GM10248 (cell line): Measurements from ENCODE around the gene ABHD16A.
A peak's percentile ranks its signal among the peaks of the same experiment; 100 is the strongest.

Source experiments
- CTCF ChIA-PET: fragments of 300-600 bp; sonication (Branson Sonifier 250); formaldehyde crosslinking; extraction: SDS; loops from one replicate; lab custom pipeline; 2021; ENCODE audit warnings: antibody characterized with exemption; lab: Yijun Ruan, JAX
- POLR2A ChIA-PET: fragments of 350-650 bp; sonication (Branson Sonifier 250); formaldehyde crosslinking; extraction: SDS; loops from one replicate; lab custom pipeline; 2020; ENCODE audit warnings: antibody characterized with exemption; lab: Yijun Ruan, JAX
- DNase-seq: peaks from one replicate; pipeline ENCODE4 v3.0.0; 2012; ENCODE audit errors: extremely low spot score
- TF ChIP-seq, protein P1 (sequence below): IDR thresholded peaks from 2 replicates; pipeline ENCODE4 v1.5.1; 2012; ENCODE audit warnings: mild to moderate bottlenecking, low read depth; ENCODE audit errors: extremely low read depth, missing control alignments, control extremely low read depth

Gene ABHD16A

DNA sequence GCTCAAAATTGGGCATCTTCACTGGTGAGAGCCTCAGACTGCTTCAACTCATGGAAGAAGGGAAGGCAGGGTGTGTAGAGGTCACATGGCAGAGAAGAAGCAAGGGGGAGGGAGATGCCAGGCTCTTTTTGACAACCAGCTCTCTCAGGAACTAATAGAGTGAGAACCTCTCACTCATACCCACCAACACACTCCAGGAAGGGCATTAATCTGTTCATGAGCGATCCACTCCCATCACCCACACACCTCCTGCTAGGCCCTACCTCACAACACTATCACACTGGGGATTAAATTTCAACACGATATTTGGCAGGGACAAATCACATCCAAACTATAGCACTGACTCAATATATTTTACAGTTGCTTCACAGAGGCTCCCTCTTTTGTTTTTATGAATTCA is 38.7 kb upstream of the ABHD16A start:
- POLR2A ChIA-PET: no interaction called here
- DNase-seq: no peak
- TF ChIP-seq, protein P1, sequence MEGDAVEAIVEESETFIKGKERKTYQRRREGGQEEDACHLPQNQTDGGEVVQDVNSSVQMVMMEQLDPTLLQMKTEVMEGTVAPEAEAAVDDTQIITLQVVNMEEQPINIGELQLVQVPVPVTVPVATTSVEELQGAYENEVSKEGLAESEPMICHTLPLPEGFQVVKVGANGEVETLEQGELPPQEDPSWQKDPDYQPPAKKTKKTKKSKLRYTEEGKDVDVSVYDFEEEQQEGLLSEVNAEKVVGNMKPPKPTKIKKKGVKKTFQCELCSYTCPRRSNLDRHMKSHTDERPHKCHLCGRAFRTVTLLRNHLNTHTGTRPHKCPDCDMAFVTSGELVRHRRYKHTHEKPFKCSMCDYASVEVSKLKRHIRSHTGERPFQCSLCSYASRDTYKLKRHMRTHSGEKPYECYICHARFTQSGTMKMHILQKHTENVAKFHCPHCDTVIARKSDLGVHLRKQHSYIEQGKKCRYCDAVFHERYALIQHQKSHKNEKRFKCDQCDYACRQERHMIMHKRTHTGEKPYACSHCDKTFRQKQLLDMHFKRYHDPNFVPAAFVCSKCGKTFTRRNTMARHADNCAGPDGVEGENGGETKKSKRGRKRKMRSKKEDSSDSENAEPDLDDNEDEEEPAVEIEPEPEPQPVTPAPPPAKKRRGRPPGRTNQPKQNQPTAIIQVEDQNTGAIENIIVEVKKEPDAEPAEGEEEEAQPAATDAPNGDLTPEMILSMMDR: no peak
- CTCF ChIA-PET: interaction anchor here (1.0 to 11.4 kb wide), 5 partner anchors 11 to 190 kb away, joined by 3 to 73 read pairs (median 3); partner anchors contain the start of gene DDAH2

DNA sequence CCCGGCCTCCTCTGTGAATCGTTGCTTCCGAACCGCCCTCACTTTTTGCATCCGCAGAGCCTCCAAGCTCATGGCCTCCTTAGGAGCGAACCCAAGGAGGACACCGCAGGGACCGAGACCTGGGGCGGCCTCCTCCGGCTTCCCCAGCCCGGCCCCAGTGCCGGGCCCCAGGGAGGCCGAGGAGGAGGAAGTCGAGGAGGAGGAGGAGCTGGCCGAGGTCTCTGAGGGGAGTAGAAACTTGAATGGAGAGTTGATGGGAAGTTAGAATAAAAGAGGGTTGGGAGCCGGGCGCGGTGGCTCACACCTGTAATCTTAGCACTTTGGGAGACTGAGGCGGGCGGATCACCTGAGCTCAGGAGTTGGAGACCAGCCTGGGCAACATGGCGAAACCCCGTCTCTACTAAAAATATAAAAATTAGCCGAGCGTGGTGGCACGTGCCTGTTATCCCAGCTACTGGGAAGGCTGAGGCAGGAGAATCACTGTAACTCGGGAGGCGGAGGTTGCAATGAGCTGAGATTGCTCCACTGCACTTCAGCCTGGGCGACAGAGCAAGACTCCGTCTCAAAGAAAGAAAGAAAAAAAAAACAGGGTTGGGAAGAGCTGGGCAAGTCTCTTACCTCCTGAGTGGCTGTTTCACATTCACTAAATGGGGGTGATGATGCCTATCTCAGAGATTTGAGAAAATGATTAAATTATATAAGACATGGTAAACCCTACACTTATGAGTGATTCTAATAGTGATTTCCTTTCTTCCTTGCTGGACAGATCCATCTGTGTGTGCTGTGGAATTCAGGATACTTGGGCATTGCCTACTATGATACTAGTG is 37.5 kb upstream of the ABHD16A start:
- POLR2A ChIA-PET: interaction anchor here (0.7 to 1.4 kb wide), 4 partner anchors 11 to 92 kb away, joined by 3 to 9 read pairs (median 4); partner anchors contain the start of gene HSPA1B

DNA sequence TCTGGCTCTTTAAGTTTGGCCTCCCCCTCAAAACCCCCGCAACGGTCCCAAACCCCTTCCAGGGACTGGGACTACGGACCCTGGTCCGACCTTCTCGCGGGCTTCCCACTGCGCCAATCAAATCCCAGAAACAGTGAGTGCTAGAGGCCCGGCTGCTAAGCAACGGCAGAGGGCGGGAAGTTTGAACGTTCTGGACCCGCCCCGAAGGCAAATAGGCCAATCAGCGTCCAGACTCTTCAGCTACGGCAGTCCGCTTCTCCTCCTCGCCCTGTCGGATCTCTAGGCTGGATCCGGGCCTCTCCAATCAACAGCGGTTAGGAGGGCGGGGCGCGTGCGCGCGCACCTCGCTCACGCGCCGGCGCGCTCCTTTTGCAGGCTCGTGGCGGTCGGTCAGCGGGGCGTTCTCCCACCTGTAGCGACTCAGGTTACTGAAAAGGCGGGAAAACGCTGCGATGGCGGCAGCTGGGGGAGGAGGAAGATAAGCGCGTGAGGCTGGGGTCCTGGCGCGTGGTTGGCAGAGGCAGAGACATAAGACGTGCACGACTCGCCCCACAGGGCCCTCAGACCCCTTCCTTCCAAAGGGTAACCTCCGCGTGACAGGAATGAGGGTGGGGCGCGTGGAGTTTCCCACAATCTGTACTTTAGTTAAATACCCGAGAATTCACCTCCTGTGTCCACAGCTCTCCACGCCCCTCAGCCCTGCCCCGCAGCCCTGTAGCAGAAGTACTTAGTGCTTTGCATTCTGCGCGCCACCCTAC is 36.7 kb upstream of the ABHD16A start, which contains the start of gene MSH5:
TSS of gene MSH5 (plus strand) at position 367 of the 758 bp plus-strand sequence. CDS start 462 bp downstream, outside the sequence.
- TF ChIP-seq, protein P1: no peak
- ChIA-PET CTCF (interaction anchor here (0.8 to 11.4 kb wide), 11 partner anchors 12 to 142 kb away, joined by 3 to 73 read pairs (median 6); partner anchors contain the start of genes C6orf47, DDAH2, LSM2 and VARS1), POLR2A (interaction anchor here (0.6 to 1.4 kb wide), 7 partner anchors 9 to 123 kb away, joined by 3 to 9 read pairs (median 4); partner anchors contain the start of genes HSPA1B and NEU1)
- peak; percentile 97 for DNase-seq

More for the DNA sequence above, 37.5 kb upstream of the ABHD16A start:
- DNase-seq: no peak
- TF ChIP-seq, protein P1: no peak
- CTCF ChIA-PET: interaction anchor here (0.8 to 11.4 kb wide), 10 partner anchors 11 to 79 kb away, joined by 3 to 73 read pairs (median 4); partner anchors contain the start of genes C6orf47 and DDAH2

DNA sequence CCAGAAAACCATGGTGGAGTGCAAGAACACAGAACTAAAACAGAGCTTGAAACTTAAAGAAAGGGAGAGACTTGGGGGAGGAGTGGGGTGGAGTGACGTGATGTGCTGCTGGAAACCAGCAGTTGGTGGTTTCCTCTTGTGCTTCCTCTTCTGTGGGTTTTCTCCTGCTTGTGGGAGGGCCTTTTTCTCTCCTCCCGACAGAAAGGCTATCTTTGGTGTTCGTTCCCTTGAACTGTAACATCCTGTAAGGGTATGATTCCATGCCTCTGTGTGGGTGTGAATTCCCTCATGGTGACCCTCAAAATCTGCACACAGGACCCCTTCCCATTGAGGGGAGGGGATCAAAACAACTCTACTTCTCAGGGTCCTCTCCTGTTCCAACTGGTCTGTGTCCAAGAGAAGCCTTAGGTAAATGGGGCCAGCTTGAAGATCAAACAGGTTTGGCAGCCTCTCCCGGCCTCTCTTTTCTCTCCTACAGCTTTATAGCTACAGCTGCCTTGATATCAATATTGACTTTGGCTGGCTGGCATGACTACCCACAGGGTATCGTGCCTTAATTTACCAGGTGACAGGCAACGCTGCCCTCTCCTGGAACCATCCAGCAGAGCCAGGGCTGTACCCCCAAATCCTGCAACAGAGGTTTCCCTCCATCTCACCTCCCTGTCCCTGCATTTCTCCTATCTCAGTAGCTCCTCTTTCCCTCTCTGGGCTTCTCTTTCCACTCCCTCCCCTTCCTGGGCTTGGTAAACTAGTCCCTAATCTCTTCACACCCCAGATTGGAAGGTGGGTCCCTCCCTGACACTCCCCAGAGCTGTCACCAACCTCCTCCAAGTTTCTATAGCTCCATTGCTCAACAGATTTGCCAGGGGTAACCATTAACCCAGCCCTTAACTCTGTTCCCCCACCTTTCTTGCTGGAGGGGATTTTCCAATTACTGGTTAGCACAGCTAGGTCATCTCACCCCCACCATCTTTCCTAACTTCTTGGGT is 35.2 kb upstream of the ABHD16A start:
- TF ChIP-seq, protein P1: peak; percentile 23
- ChIA-PET POLR2A (interaction anchor here (0.5 to 1.6 kb wide), 11 partner anchors 11 to 163 kb away, joined by 3 to 15 read pairs (median 4); partner anchors contain the start of genes HSPA1A, HSPA1B, HSPA1L and LSM2), CTCF (interaction anchor here (1.0 to 11.4 kb wide), 15 partner anchors 11 to 193 kb away, joined by 3 to 73 read pairs (median 4); partner anchors contain the start of genes ATP6V1G2, C6orf47, DDAH2 and HSPA1B)
- DNase-seq: peak; percentile 77

DNA sequence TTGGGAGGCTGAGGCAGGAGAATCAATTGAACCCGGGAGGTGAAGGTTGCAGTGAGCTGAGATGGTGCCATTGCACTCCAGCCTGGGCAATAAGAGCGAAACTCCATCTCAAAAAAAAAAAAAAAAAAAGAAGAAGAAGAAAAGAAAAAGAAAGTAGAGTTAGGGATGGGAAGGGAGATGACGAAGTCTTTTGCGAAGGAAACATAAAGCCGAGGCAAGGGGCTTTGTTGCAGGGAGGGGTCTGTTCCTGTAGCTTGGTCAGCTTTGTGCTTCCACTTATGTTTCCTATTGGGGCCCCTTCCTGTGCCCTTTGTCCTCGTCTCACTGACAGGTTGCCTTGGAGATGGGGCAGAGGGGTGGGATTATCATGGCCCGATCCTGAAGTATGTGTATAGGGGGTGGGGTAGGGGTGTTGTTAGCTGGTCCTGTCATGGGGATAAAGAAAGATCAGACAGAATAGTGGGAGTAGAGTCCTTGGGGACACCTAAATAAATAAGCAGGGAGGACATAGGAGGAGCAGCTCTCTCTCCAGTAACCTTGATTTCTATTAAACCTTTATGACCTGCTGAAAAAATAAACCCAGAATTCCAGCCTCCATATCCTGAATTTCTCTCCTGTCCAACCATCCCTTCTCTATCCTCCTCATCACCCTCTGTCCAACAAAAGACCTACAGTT is 34.3 kb upstream of the ABHD16A start:
- CTCF ChIA-PET: interaction anchor here (1.0 to 11.4 kb wide), 13 partner anchors 10 to 192 kb away, joined by 3 to 73 read pairs (median 4); partner anchors contain the start of genes ATP6V1G2, DDAH2, HSPA1B and LSM2
- DNase-seq: no peak
- POLR2A ChIA-PET: interaction anchor here (0.6 to 1.6 kb wide), 7 partner anchors 10 to 205 kb away, joined by 3 to 15 read pairs (median 4); partner anchors contain the start of genes HSPA1A, HSPA1B, HSPA1L and LSM2
- TF ChIP-seq, protein P1: no peak
